GM18858 (cell line): Measurements from ENCODE around the gene CEP83.
"Not testable (repeated sequence)": the region's sequence is repeated elsewhere in the genome, so short reads cannot be mapped to it uniquely, and the experiment has no call there.

ENCODE experiments used
- ATAC-seq: cut with Tn5 transposase; IDR thresholded peaks from one replicate; pipeline ENCODE4 v1.9.1; 2021; ENCODE audit not compliant: unreplicated experiment

CEP83 gene, protein sequence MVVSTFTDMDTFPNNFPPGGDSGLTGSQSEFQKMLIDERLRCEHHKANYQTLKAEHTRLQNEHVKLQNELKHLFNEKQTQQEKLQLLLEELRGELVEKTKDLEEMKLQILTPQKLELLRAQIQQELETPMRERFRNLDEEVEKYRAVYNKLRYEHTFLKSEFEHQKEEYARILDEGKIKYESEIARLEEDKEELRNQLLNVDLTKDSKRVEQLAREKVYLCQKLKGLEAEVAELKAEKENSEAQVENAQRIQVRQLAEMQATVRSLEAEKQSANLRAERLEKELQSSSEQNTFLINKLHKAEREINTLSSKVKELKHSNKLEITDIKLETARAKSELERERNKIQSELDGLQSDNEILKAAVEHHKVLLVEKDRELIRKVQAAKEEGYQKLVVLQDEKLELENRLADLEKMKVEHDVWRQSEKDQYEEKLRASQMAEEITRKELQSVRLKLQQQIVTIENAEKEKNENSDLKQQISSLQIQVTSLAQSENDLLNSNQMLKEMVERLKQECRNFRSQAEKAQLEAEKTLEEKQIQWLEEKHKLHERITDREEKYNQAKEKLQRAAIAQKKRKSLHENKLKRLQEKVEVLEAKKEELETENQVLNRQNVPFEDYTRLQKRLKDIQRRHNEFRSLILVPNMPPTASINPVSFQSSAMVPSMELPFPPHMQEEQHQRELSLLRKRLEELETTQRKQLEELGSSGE

DNA sequence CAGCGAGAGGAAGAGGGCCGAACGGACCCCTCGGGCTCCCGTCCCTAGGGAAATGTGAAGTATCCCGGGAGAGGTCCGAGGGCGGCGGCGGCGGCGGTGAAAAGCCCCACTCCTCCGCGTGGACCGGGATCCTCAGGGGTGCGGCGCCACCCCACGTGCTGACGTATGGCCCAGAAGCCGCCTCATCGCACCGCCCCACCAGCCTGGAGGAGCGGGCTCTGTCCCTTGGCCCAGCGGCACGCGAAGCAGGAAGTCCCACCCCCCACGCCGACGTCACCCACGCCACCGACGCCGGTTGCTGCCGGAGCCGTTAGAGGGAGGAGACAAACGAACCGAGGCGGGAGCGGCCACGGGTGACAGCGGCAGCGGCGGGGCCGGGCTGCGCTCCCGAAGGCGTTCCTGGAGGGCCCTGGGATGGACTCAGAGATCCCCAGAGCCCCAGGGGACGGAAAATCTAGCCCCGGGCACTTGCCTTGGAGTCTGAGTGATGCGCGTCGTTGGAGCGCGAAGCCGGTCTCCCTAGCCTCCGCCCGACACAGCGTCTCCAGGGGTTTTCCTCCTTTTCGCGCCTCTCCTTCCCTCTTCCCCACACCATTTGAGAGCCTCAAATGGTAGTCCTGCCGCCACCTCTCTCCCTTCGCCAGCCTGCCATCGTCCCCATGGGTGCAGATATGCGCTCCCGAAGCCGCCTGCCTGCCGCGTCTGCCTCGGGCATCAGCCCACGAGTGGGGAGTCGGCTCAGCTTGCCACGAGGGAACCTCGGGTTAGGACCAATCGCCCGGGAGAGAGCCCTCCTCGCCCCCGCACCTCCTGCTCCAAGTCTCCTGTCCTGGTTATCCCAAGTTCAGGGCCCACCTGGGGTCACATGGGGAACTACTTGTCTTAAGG, at the start of gene CEP83:
TSS of gene CEP83 (minus strand) at position 140 of the 888 bp plus-strand sequence. CDS start 47,377 bp downstream, outside the sequence.
- ATAC-seq = peak; percentile 89

DNA sequence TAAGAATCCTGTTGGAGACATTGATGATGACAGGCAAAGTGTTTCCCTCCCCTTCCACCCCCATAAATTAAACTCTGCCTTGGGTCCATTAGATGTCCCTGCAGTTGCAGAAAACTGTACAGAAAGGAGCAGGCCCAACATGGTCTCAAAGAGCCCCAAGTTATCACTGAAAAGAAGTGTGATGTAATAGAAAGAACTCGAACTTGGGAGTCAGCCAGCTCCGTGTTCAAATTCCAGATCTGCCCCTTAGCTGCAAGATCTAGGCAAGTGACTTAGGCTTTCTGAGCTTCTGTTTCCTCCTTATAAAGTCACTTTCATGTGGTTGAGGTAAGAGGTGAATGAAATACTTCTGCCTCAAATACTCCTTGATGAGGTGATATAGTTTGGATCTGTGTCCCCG, 49.6 kb upstream of the CEP83 start:
- no peak for ATAC-seq

DNA sequence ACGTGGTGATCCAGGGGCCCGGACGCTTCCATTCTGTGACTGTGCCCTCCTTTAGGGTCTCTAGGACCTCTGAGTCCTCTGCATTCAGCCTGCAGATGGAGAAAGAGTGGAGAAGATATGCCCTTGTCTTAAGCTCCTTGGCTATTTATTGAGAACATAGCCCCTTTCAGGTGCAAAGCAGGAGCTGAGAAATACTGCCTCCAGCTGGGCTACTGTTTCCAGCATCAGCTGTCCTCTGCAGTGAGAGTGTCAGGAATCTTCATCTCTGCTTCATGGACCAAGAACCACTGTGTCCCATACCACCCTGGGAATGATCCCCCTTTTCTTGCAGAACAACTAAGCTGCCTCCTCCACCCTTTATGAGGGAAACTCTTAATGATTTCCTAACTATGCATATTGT, 47.8 kb upstream of the CEP83 start:
- no peak for ATAC-seq

DNA sequence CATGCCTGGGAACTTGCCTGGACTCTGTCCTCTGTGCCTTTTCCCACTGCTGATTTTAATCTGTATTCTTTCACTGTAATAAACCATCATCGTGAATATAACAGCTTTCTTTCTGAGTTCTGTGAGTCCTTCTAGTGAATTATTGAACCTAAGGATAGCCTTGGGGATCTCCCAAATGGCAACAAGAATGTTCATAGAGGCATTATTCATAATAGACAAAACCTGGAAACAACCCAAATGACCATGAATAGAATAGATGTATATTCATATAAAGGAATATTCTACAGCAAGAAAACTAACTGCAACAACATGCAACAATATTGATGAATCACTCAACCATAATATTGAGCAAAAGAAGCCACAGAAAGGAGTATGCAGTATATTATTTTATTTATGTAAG, 44.7 kb upstream of the CEP83 start:
- no peak for ATAC-seq

DNA sequence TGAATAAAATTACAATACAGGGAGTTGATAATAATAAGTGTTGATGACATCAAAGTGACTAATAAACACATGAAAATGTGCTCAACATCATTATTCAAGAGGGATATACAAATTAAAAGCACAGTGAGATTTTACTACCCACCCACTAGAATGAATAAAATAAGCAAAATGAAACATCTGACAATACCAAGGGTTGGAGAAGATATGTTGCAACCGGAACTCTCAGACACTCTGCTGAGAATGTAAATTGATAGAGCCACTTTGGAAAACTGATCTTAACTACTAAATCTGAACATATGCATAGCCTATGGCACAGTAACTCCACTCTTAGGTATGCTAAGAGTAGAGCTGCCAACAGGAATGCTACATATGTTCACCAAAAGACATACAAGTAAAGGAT, 44.0 kb upstream of the CEP83 start:
- no peak for ATAC-seq

DNA sequence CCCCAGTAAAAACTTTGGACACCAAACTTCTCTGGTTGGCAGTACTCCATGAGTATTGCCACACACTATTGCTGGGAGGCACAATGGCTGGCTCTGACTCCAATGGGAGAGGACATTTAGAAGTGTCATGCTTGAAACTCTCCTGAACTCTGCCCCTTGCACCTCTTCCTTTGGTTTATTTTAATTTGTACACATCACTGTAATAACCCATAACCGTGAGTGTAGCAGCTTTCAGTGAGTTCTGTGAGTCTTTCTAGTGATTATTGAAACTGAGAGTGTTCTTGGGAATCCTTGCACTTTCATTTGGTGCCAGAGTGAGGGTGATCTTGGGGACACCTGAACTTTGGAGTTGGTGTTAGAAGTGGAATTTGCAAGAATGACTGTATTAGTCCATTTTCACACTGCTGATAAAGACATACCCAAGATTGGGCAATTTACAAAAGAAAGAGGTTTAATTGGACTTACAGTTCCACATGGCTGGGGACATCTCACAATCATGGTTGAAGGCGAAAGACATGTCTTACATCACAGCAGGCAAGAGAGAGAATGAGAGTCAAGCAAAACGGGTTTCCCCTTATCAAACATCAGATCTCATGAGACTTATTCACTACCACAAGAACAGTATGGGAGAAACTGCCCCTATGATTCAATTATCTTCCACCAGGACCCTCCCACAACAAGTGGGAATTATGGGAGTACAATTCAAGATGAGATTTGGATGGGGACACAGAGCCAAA, 41.3 kb upstream of the CEP83 start:
- no peak for ATAC-seq

DNA sequence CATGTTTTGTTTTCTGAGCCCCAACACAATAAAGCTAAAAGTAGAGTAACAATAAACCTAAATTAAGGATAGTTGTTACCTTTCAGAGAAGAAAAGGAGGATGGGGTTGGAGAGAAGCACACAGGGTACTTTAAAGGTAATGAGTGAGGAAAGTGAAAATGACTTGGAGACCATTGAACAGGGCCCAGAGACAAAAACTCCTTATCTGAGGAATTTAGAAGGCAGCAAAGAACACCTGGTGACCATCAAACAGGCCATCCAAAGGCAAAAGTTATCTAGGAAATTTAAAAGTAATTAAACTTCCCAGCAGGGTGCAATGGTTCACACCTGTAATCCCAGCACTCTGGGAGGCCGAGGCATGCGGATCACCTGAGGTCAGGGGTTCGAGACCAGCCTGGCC, 39.0 kb upstream of the CEP83 start:
- no peak for ATAC-seq

DNA sequence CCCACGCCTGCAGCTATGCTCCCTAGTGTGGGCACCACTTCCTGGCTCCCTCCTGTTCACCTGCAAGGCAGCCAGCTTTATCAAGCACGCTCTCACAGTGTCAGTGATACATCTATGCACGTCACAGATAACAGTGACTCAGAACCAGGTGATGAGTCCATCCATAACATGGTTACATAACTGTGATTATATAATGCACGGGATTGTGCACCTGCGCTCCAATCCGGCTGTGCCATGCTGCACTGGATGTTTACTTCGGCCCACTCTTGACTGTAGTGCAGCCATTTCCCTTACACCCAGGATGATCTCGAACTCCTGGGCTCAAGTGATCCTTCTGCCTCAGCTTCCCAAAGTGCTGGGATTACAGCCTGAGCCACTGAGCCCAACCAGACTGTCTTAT, 38.4 kb upstream of the CEP83 start:
- ATAC-seq = no peak

DNA sequence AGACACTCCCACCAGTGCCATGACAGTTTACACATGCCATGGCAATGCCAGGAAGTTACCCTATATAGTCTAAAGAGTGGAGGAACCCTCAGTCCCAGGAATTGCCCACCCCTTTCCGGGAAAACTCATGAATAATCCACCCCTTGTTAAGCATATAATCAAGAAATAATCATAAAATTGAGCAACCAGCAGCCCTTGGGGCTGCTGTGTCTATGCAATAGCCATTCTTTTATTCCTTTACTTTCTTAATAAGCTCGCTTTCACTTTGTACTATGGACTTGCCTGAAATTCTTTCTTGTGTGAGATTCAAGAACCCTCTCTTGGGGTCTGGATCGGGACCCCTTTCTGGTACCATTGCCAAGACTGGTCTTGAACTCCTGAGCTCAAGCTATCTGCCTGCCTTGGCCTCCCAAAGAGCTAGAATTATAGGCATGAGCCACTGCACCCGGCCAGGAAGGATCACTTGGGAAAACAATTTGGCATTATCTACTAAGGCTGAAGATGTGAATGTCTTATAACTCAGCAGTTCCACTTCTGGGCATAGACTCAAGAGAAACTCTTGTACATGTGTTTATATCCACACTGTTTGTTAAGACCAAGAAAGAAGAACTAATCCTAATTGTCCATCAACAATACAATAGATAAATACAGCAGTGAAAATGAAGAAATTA, 35.9 kb upstream of the CEP83 start:
- ATAC-seq = no peak

DNA sequence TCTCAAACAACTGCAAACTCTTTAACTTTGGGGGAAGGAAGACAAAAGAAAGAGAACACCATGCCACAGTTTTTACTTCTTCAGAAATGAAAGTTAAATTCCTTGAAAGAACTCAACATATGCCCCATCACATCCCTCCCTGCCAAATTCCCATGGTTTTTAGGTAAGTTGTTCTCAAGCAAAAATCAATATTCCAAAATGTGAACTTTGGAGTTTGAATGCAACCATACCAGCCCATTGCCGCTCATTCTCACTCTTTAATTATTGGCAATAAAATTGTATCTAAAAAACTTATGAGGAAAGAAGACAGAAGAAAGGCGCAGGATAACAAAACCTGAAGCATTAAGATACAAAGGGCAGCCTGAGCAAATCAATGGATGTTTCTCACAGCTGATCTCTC, 31.8 kb upstream of the CEP83 start:
- no peak for ATAC-seq

DNA sequence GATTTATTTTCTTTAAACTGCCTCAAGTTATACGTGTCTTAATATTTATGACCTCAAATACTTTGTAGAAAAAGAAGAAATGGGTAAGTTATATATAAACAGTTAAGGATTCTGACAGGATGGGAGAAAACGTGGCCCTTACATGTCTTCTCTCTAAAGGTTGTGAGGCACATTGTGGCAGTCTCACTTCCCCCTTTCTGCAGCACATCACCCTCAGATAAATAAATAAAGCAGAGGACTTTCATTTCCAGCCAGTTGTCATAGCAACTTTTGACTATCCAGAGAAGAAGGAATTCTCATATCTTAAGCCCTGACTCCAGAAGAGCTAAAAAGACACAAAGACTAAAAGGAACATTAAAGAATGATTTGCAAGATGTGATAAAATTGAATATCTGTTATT, 28.8 kb upstream of the CEP83 start:
- ATAC-seq = peak; percentile 97

DNA sequence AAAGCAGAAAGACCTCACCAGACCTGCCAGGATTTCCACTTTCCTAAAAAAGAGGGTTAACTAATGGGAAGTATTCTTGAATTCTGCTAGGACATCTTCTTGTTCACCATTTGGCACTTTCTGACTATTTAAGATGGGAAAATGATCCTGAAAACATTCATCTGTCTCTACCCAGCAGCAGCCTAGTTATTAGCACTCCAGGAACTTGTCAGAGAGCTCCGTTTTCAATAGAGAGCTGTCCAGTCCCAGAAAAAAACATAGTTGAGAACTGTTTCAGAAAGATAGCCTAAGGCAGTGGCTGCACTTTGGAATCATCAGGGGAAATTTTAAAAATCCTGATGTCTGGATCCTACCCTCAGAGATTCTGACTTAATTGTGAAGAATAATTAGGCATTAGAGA, 22.1 kb upstream of the CEP83 start:
- ATAC-seq = no peak

DNA sequence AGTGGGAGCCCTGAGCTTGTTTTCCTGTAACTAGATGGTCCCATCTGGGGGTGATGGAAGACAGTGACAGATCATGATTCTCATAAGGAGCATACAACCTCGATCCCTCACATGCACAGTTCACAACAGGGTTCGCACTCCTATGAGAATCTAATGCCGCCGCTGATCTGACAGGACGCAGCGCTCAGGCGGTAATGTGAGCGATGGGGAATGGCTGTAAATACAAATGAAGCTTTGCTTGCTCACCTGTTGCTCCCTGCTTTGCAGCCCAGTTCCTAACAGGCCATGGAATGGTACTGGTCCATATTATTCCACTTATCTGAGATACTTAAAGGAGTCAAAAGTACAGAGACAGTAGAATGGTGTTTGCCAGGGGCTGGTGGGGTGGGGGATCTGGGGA, 9.9 kb upstream of the CEP83 start:
- ATAC-seq = no peak

DNA sequence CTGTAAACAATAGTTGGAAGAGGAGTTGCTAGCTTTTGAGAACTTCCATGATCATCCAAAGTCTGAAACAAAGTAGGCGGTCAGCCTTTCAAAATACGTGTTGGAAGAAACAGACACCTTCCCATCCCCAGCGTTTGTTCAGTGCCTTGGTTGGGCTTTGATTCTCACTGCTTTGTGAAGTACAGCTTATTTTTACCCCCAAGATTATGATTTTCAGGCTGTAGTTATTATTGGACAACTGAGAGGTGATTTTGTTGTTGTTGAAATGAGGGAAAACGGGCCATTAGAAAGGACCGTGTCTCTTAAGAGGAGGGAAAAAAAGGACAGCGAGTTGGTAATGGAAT, 921 bp upstream of the CEP83 start:
- no peak for ATAC-seq

DNA sequence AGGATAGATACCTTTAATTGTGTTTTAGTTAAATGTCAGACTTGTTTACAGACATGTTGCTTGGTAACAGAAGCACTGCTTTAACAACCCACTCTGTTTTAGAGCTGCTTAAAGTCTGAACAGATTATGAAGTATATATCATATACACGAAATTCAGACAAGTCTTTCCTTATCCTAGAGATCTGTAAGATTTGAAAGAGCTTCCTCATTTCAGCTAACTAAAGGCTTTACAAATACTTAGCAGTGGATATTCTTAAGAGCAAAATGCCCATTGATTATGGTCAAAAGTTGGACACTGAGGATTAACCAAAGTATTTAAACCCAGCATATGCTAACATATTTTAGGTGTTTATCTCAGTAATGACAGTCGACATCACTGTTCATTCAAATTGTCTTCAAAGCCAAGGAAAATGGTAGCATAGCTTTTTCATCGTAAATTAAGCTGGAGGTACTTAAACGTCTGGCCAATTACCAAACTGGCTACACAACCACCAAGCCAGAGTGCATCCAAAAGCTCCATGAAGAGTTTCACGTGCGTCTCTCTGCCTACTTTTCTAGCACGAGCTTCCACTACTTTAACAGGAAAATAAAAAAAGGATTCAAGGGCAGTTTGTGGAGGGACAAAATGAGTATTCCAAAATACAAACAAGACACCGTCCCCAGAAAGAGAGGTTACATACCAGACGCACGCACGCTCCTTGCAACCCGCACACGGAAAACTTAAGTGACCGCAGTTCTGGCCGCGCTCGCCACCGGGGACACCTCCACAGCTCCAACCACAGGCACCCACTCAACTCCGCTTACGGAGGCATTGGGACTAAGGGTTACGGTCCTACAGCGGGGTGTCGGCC, 565 bp downstream of the CEP83 start:
- ATAC-seq = peak; percentile 16

DNA sequence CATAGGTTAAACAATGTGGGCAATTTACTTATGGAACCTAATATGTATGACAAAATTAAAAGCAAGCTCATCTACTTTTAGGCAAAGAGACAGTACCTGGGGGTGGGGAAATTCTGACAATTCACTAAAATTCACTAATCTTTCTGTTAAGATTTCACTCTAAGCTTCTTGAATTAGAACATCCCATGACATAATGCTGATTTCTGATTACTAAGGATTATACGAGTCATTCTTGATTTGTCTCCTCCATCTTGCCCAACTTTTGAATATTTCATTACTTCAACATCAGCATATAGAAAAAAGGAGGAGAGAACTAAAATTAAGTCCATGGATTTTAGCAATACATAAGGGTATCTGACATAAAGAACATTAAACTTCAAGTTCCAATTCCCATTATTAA, 2.4 kb downstream of the CEP83 start:
- ATAC-seq = no peak

DNA sequence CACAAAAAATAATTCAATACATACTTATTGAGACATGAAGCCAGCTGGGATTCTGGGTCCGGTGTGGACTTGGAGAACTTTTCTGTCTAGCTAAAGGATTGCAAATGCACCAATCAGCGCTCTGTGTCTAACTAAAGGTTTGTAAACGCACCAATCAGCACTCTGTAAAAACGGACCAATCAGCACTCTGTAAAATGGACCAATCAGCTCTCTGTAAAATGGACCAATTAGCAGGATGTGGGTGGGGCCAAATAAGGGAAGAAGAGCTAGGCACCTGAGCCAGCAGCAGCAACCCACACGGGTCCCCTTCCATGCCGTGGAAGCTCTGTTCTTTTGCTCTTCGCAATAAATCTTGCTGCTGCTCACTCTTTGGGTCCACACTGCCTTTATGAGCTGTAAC, 5.3 kb downstream of the CEP83 start:
- not testable (repeated sequence) for ATAC-seq

DNA sequence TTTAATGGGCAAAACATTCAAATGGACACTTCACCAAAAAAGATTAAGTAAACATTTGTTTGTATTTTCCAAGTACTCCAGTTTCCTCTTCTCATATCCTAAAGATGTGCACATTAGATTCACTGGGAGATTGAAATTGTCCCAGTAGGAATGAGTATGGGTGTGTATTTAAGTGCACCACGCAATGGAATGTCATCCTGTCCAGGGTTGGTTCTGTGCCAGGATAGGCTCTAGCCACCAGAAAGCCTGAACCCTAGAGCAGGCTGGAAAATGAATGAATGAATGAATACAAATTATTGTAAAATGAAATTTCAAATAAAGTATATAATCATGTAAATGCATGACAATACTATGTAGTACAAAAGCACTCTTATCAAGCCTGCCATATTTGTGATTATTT, 14.0 kb downstream of the CEP83 start:
- ATAC-seq = no peak

DNA sequence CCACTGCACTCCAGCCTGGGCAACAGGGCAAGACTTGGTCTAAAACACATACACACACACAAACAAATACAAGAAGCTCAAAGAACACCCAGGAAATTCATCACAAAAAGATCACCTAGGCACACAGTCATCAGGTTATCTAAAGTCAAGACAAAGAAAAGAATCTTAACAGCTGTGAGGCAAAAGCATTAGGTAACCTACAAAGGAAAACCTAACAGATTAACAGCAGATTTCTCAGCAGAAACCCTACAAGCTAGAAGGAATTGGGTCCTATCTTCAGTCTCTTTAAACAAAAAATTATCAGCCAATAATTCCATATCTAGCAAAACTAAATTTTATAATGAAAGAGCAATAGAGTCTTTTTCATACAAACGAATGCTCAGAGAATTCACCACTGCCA, 22.4 kb downstream of the CEP83 start:
- no peak for ATAC-seq

DNA sequence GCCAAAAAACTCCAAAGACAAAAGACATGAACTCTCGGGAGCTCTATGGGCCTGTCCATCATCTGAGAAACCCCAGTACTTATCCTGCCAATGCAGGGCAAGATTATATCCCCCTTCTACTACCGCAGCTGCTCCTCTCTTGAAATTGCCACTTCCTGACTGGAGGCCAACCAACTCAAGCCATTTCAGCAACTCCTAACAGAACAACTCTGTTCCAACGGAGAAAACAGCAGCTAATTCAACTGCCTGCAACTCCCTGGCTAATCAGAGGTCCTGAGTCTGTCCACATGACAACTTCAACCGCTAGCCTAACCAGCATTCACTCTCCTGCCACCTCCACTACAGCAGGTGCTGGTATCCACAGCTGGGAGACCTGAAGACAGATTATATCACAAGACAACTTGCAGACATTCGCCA, 24.1 kb downstream of the CEP83 start:
- no peak for ATAC-seq
